Kidney epithelial cell (primary cell): ENCODE measurements around the gene DEDD. TPM values are rescaled to one million over a fixed set of nuclear protein-coding genes. Genes with fewer than 3 reads are reported as not detected.

ENCODE experiments used
- DNase-seq: peaks from one replicate; pipeline ENCODE4 v3.0.0-alpha.2; 2010; ENCODE audit warnings: low read depth
- H3K27me3 ChIP-seq: 2 replicates; pipeline ENCODE4 v1.6.0; 2011; ENCODE audit warnings: low read length; ENCODE audit not compliant: control insufficient read depth, insufficient read depth
- H3K36me3 ChIP-seq: 2 replicates; pipeline ENCODE4 v1.5.1; 2011; ENCODE audit warnings: low read length; ENCODE audit not compliant: control insufficient read depth, insufficient read depth
- H3K4me3 ChIP-seq: 2 replicates; pipeline ENCODE4 v1.5.1; 2011; ENCODE audit warnings: low read depth, mild to moderate bottlenecking, control low read depth, low read length
- CTCF ChIP-seq: IDR thresholded peaks from 2 replicates; pipeline ENCODE4 v1.5.1; 2011; ENCODE audit warnings: mild to moderate bottlenecking, moderate library complexity, low read length, control low read depth, inconsistent platforms; ENCODE audit not compliant: insufficient read depth, poor library complexity, severe bottlenecking
- total RNA-seq: library from RNA; depleted of rRNA; stranded (reverse); fragments of >200 nt; gene quantifications from 2 replicates; pipeline ENCODE4 v1.2.3, GENCODE V29; 2015

DEDD gene
- total RNA-seq, 1 donor from 2014 or later: 42.1 TPM

- Histone ChIP-seq H3K4me3 (peak overlapping the region; percentile 80), H3K27me3 (no peaks in the 10 kb centered on the region), H3K36me3 (peaks cover 5% of the 10 kb centered on the region)
- DNase-seq: no peak
- TF ChIP-seq CTCF: no peak
These were observed 34.4 kb upstream of the DEDD start for GRCh38 chr1:161166669-161167548.

GRCh38 chr1:161165742-161166668, 33.5 kb upstream of the DEDD start, which contains the start of gene PPOX:
Gene PPOX, plus strand, starts transcription at chr1:161166426. Its CDS starts 422 bp downstream, at chr1:161166848.
- Histone ChIP-seq H3K36me3 (peaks cover 4% of the 10 kb centered on the region), H3K27me3 (no peaks in the 10 kb centered on the region), H3K4me3 (peak within 1 kb of the TSS; percentile 80)
- peak; percentile 97 for DNase-seq
- peak; percentile 67 for TF ChIP-seq CTCF

GRCh38 chr1:161164901-161165610, 32.6 kb upstream of the DEDD start:
- H3K27me3 ChIP-seq: no peaks in the 10 kb centered on the region
- H3K4me3 ChIP-seq: peak overlapping the region; percentile 80
- no peak for DNase-seq
- H3K36me3 ChIP-seq: peaks cover 4% of the 10 kb centered on the region
- TF ChIP-seq CTCF: no peak

- Histone ChIP-seq H3K36me3 (peaks cover 2% of the 10 kb centered on the region), H3K4me3 (no peak overlapping the region), H3K27me3 (no peaks in the 10 kb centered on the region)
- TF ChIP-seq CTCF: no peak
- no peak for DNase-seq
These were observed 31.3 kb upstream of the DEDD start for GRCh38 chr1:161163793-161164192.

- no peak for DNase-seq
- H3K36me3 ChIP-seq: peaks cover 2% of the 10 kb centered on the region
- TF ChIP-seq CTCF: no peak
These were observed 30.3 kb upstream of the DEDD start for GRCh38 chr1:161162806-161163205.

More at GRCh38 chr1:161162806-161163205, 30.3 kb upstream of the DEDD start:
- Histone ChIP-seq H3K4me3 (no peak overlapping the region), H3K27me3 (no peaks in the 10 kb centered on the region)
